CD8-positive, alpha-beta memory T cell (primary cell): Measurements from ENCODE around the gene C1QTNF9B. TPM values are rescaled to one million over a fixed set of nuclear protein-coding genes. Genes with fewer than 3 reads are reported as not detected.

ENCODE experiments used
- CTCF ChIA-PET: fragments of 350-600 bp; sonication (Branson Sonifier 250); formaldehyde crosslinking; loops from one replicate; lab custom pipeline; 2021; ENCODE audit warnings: antibody characterized with exemption; lab: Charles Lee
- POLR2A ChIA-PET: fragments of 350-600 bp; sonication (Branson Sonifier 250); formaldehyde crosslinking; loops from one replicate; lab custom pipeline; 2021; ENCODE audit warnings: antibody characterized with exemption; lab: Charles Lee
- DNase-seq, 5 donors: peaks; one replicate each; pipeline versions ENCODE4 v3.0.0 to v3.0.0-alpha.2; 2020 to 2022; ENCODE audit warnings: mixed read lengths in 1 of 5
- H3K27ac ChIP-seq: one replicate; pipeline ENCODE4 v1.7.0; 2013; ENCODE audit warnings: low read depth, mild to moderate bottlenecking, low read length, moderate library complexity
- H3K27me3 ChIP-seq: 2 replicates; pipeline ENCODE4 v1.7.0; 2013; ENCODE audit warnings: low read length, mild to moderate bottlenecking; ENCODE audit not compliant: insufficient read depth, poor library complexity, severe bottlenecking
- H3K36me3 ChIP-seq: 2 replicates; pipeline ENCODE4 v1.7.0; 2013; ENCODE audit warnings: mild to moderate bottlenecking, low read length, moderate library complexity; ENCODE audit not compliant: insufficient read depth
- H3K4me1 ChIP-seq: 2 replicates; pipeline ENCODE4 v1.7.0; 2013; ENCODE audit warnings: mild to moderate bottlenecking, low read length, moderate library complexity; ENCODE audit not compliant: insufficient read depth
- H3K4me3 ChIP-seq: 2 replicates; pipeline ENCODE4 v1.7.0; 2013; ENCODE audit warnings: mild to moderate bottlenecking, low read length
- H3K9me3 ChIP-seq: 2 replicates; pipeline ENCODE4 v1.7.0; 2013; ENCODE audit warnings: mild to moderate bottlenecking, low read length
- H3K27ac Mint-ChIP-seq, 8 donors: one replicate each; pipeline ENCODE4 v1.8.0; 2020 to 2021; ENCODE audit warnings: mixed read lengths in 8 of 8, mild to moderate bottlenecking in 6 of 8, inconsistent platforms in 3 of 8, moderate library complexity in 3 of 8
- H3K27me3 Mint-ChIP-seq, 2 donors: one replicate each; pipeline ENCODE4 v1.8.0; 2020 to 2021; ENCODE audit warnings: mixed read lengths in 2 of 2, mild to moderate bottlenecking in 1 of 2, moderate library complexity in 1 of 2
- H3K36me3 Mint-ChIP-seq, 3 donors: one replicate each; pipeline ENCODE4 v1.8.0; 2020 to 2021; ENCODE audit warnings: mixed read lengths in 3 of 3, inconsistent platforms in 1 of 3, mild to moderate bottlenecking in 1 of 3
- H3K4me1 Mint-ChIP-seq, 3 donors: one replicate each; pipeline ENCODE4 v1.8.0; 2020 to 2021; ENCODE audit warnings: mixed read lengths in 3 of 3, inconsistent platforms in 1 of 3, mild to moderate bottlenecking in 1 of 3
- H3K4me3 Mint-ChIP-seq, 7 donors: one replicate each; pipeline ENCODE4 v1.8.0; 2020 to 2021; ENCODE audit warnings: mixed read lengths in 7 of 7, mild to moderate bottlenecking in 6 of 7, moderate library complexity in 4 of 7, inconsistent platforms in 2 of 7
- H3K9me3 Mint-ChIP-seq, 5 donors: one replicate each; pipeline ENCODE4 v1.8.0; 2020 to 2022; ENCODE audit warnings: mixed read lengths in 5 of 5, mild to moderate bottlenecking in 3 of 5, moderate library complexity in 2 of 5, inconsistent platforms in 1 of 5
- polyA plus RNA-seq: library from polyadenylated mRNA; unstranded; fragments of 300-500 nt; fragmentation: Illumina TruSeq; gene quantifications from one replicate; pipeline ENCODE4 v1.2.3, GENCODE V29; 2021
- total RNA-seq, 2 experiments: library from RNA; stranded (reverse); gene quantifications; one replicate each; pipeline ENCODE4 v1.2.3, GENCODE V29; 2021

Gene C1QTNF9B
- total and polyA plus RNA-seq, 3 experiments from 2014 or later: not detected

DNA sequence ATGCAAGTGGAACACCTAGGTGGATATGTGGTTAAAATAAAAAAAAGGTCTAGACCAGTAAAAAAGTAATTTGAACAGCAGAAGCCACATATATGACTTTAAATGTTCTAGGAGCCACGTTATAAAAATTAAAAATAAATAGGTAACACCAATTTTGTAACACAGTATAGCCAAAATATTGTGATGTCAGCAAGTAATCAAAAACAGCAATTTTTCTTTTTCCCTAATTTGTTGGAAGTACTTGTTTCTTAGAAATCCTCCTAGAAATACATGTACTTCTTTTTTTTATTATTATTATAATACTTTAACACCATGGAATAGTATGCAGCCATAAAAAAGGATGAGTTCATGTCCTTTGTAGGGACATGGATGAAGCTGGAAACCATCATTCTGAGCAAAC is 25.7 kb upstream of the C1QTNF9B start:
- ChIA-PET CTCF (no interaction called here), POLR2A (no interaction called here)
- Histone ChIP-seq H3K27me3 (no peaks in the 10 kb centered on the region), H3K9me3 (no peaks in the 10 kb centered on the region), H3K4me3 (no peak overlapping the region), H3K36me3 (no peaks in the 10 kb centered on the region), H3K4me1 (no peaks in the 10 kb centered on the region), H3K27ac (no peak overlapping the region)
- H3K9me3 Mint-ChIP-seq: peaks cover 0 to 2% (median 0%) of the 10 kb centered on the region in 5 donors
- H3K27ac Mint-ChIP-seq: no peak overlapping the region
- no peak for DNase-seq
- H3K36me3 Mint-ChIP-seq: no peaks in the 10 kb centered on the region
- H3K4me1 Mint-ChIP-seq: no peaks in the 10 kb centered on the region
- H3K27me3 Mint-ChIP-seq: peaks cover 14 to 38% of the 10 kb centered on the region in 2 donors
- no peak overlapping the region for H3K4me3 Mint-ChIP-seq

DNA sequence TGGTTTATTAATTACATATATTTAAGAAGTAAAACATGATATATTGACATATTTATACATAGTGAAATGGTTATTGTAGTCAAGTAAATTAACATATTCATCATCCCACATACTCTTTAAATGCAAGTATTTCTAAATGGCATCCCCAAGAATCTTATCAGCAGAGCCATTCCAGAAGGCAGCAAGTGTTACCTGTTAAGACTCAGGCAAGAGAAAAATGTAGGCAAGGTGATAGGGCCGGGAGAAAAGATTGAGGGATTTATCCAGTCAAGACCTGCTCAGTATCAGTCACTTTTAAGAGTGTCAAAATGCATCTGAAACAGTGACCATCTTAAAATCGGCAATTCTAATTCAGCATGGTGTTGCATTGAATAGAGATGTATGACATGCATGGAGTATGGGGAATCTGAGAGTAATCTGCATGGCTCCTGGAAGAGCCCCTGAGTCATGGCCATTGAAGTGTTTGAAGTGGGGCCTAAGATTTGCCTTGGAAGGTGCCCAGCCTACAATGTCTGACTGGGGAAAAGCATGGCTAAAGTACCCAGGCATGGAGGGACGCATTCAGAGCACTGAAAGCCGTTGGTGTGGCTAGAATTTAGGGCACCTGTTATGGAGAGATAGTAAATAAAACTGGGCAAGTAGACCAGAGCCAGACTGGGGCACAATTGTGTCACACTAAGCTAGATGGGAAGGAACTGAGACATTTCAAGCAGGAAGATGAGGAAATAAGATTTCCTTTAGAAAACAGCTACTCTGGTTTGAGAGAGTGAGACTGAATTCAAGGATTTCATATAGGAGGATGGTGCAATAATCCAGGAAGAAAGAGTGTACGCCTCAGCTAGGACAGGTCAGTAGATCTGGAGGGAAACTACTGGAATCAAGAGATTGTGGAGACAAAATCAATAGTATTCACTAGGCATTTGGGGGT is 25.0 kb upstream of the C1QTNF9B start:
- H3K27ac Mint-ChIP-seq: no peak overlapping the region
- H3K36me3 Mint-ChIP-seq: no peaks in the 10 kb centered on the region
- no peak overlapping the region for H3K4me3 ChIP-seq
- peaks cover 0 to 2% (median 0%) of the 10 kb centered on the region in 5 donors for H3K9me3 Mint-ChIP-seq
- no peaks in the 10 kb centered on the region for H3K4me1 Mint-ChIP-seq
- ChIA-PET POLR2A (no interaction called here), CTCF (interaction anchor here (0.6 to 1.2 kb wide), 5 partner anchors 37 to 348 kb away, joined by 3 to 6 read pairs (median 3); no protein-coding TSS in a partner anchor)
- H3K27me3 ChIP-seq: peaks cover 1% of the 10 kb centered on the region
- no peaks in the 10 kb centered on the region for H3K4me1 ChIP-seq
- H3K9me3 ChIP-seq: no peaks in the 10 kb centered on the region
- H3K36me3 ChIP-seq: no peaks in the 10 kb centered on the region
- no peak overlapping the region for H3K4me3 Mint-ChIP-seq
- H3K27me3 Mint-ChIP-seq: peaks cover 14 to 45% of the 10 kb centered on the region in 2 donors
- no peak overlapping the region for H3K27ac ChIP-seq
- DNase-seq: no peak

DNA sequence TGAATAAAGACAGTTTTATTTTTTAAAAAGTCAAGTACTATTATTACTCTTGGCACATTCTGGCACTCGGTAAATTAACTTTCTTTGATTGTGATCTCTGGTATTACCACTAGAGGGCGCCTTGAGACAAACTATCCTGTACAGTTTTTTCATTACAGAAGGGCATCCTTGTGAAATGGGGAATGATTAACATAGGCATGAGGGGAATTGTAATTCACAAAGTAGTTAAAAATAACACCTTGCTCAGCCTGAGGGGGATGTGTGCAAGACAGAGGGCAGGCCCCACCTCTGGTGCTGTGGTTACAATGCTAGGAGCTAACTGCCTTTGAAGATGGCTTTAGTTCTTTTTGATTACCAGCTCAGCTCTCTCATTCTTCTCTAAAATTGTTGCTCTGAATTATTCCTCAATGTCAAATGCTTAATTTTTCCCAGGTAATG is 24.2 kb upstream of the C1QTNF9B start:
- Histone ChIP-seq H3K9me3 (no peaks in the 10 kb centered on the region), H3K4me3 (no peak overlapping the region), H3K36me3 (no peaks in the 10 kb centered on the region), H3K27ac (no peak overlapping the region), H3K27me3 (peaks cover 5% of the 10 kb centered on the region), H3K4me1 (no peaks in the 10 kb centered on the region)
- Mint-ChIP-seq H3K27me3 (peaks cover 18 to 48% of the 10 kb centered on the region in 2 donors), H3K36me3 (no peaks in the 10 kb centered on the region), H3K4me3 (no peak overlapping the region), H3K4me1 (no peaks in the 10 kb centered on the region), H3K9me3 (peaks cover 0 to 2% (median 0%) of the 10 kb centered on the region in 5 donors), H3K27ac (no peak overlapping the region)
- ChIA-PET CTCF (interaction anchor here (0.6 to 1.2 kb wide), 5 partner anchors 38 to 348 kb away, joined by 3 to 6 read pairs (median 3); no protein-coding TSS in a partner anchor), POLR2A (no interaction called here)
- DNase-seq: peak in 2 of 5 donors; percentile 18 to 21

DNA sequence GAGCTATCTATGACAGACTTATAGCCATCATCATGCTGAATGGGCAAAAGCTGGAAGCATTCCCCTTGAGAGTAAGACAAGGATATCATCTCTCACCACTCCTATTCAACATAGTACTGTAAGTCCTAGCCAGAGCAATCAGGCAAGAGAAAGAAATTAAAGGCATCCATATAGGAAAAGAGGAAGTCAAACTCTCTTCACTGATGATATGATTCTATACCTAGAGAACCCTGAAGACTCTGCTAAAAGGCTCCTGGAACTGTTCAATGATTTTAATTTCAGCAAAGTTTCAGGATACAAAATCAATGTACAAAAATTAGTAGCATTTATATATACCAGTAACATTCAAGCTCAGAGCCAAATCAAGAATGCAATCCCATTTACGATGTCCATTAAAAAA is 21.7 kb upstream of the C1QTNF9B start:
- DNase-seq: no peak
- Mint-ChIP-seq H3K27me3 (peaks cover 24 to 62% of the 10 kb centered on the region in 2 donors), H3K27ac (no peak overlapping the region), H3K4me1 (no peaks in the 10 kb centered on the region), H3K9me3 (peaks cover 0 to 2% (median 0%) of the 10 kb centered on the region in 5 donors), H3K36me3 (peaks cover 0 to 4% (median 0%) of the 10 kb centered on the region in 3 donors), H3K4me3 (no peak overlapping the region)
- CTCF ChIA-PET: interaction anchor here (1.5 kb wide), 1 partner anchor 301 kb away, joined by 3 read pairs; no protein-coding TSS in a partner anchor
- no peaks in the 10 kb centered on the region for H3K36me3 ChIP-seq
- POLR2A ChIA-PET: no interaction called here
- H3K4me1 ChIP-seq: no peaks in the 10 kb centered on the region
- H3K27ac ChIP-seq: no peak overlapping the region
- no peak overlapping the region for H3K4me3 ChIP-seq
- H3K9me3 ChIP-seq: no peaks in the 10 kb centered on the region
- peaks cover 5% of the 10 kb centered on the region for H3K27me3 ChIP-seq

DNA sequence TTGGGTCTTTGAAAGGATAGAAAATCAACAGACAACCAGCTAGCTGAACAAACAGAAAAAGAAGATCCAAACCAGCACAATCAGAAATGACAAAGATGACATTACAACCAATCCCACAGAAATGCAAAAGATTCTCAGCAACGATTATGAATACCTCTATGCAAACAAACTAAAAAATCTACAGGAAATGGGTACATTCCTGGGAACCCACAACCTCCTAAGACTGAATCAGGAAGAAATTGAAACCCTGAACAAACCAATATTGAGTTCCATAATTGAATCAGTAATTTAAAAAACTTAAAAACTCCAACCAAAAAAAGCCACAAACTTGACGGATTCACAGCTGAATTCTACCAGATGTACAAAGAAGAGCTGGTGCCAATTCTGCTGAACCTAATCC is 20.9 kb upstream of the C1QTNF9B start:
- H3K36me3 Mint-ChIP-seq: peaks cover 0 to 4% (median 0%) of the 10 kb centered on the region in 3 donors
- H3K27ac Mint-ChIP-seq: no peak overlapping the region

DNA sequence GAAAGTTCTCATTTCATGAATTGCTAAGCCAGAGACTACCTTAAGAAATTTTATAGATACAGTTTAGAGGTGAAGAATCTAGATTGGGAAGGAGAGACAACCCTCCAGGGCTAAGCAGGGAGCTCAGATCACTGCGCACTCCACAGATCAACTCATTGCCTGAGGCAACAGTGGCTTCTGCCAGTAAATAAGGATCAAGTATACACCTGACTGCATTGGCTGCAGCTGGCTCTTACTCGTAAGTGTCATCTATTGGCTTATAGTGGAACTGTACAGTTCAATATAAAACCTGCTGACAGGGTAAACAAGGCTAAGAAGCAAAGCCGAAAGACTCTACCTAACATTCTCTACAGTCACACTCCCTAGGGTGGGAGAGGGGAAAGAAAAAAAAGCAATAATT is 18.0 kb upstream of the C1QTNF9B start:
- Mint-ChIP-seq H3K9me3 (no peaks in the 10 kb centered on the region), H3K4me3 (no peak overlapping the region), H3K27ac (no peak overlapping the region), H3K36me3 (peaks cover 0 to 4% (median 0%) of the 10 kb centered on the region in 3 donors), H3K4me1 (peaks cover 0 to 6% (median 0%) of the 10 kb centered on the region in 3 donors), H3K27me3 (peaks cover 24 to 75% of the 10 kb centered on the region in 2 donors)
- no peak for DNase-seq
- H3K27ac ChIP-seq: no peak overlapping the region
- H3K36me3 ChIP-seq: no peaks in the 10 kb centered on the region
- ChIA-PET POLR2A (no interaction called here), CTCF (no interaction called here)
- H3K4me3 ChIP-seq: no peak overlapping the region
- no peaks in the 10 kb centered on the region for H3K9me3 ChIP-seq
- peaks cover 5% of the 10 kb centered on the region for H3K27me3 ChIP-seq
- no peaks in the 10 kb centered on the region for H3K4me1 ChIP-seq

More for the DNA sequence above, 20.9 kb upstream of the C1QTNF9B start:
- no peaks in the 10 kb centered on the region for H3K4me1 ChIP-seq
- peaks cover 5% of the 10 kb centered on the region for H3K27me3 ChIP-seq
- no peak overlapping the region for H3K4me3 Mint-ChIP-seq
- peaks cover 24 to 69% of the 10 kb centered on the region in 2 donors for H3K27me3 Mint-ChIP-seq
- H3K36me3 ChIP-seq: no peaks in the 10 kb centered on the region
- peaks cover 0 to 2% (median 0%) of the 10 kb centered on the region in 5 donors for H3K9me3 Mint-ChIP-seq
- no peak overlapping the region for H3K27ac ChIP-seq
- H3K4me3 ChIP-seq: no peak overlapping the region
- ChIA-PET CTCF (no interaction called here), POLR2A (no interaction called here)
- DNase-seq: no peak
- H3K4me1 Mint-ChIP-seq: no peaks in the 10 kb centered on the region
- H3K9me3 ChIP-seq: no peaks in the 10 kb centered on the region

DNA sequence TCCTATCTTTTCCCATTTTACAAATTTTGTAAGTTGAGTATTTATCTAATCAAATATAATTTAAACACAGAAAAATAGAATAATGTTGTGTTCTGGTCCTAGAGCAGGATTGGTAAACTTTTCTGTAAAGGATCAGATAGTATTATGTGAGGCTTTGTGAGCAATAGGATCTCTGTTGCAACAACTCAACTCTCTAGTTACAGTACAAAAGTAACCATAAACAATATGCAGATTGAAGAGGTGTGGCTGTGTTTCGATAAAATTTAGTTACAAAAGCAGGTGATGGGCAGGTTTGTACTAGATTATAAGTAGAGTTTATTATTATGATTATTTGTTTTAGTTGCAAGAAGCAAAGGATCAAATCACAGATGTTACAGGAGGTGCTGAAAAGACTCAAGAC is 15.2 kb upstream of the C1QTNF9B start:
- peaks cover 0 to 4% (median 0%) of the 10 kb centered on the region in 3 donors for H3K36me3 Mint-ChIP-seq
- H3K27ac Mint-ChIP-seq: no peak overlapping the region

DNA sequence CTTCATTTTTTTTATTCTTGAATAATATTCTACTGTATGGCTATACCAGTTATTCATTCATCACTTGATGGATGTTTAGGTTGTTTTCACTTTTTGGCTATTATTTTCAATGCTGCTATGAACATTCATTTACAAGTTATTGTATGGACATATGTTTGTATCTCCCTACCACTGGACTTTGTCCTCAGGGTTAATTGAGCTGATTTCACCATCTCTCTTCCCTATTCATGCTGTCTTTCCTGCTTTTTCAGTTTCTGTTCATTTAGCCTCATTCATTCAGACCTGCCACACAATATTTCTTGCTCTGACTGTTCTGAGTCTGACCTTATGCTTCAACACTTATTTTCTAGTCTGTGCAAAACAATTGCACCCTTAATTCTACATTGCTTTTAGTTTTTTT is 12.3 kb upstream of the C1QTNF9B start:
- peaks cover 6% of the 10 kb centered on the region for H3K27me3 ChIP-seq
- H3K4me3 ChIP-seq: no peak overlapping the region
- H3K36me3 Mint-ChIP-seq: no peaks in the 10 kb centered on the region
- H3K4me3 Mint-ChIP-seq: no peak overlapping the region
- H3K27ac ChIP-seq: no peak overlapping the region
- CTCF ChIA-PET: interaction anchor here (2.3 kb wide), 1 partner anchor 10 kb away, joined by 9 read pairs; no protein-coding TSS in a partner anchor
- no peak overlapping the region for H3K27ac Mint-ChIP-seq
- H3K36me3 ChIP-seq: no peaks in the 10 kb centered on the region
- POLR2A ChIA-PET: no interaction called here
- H3K9me3 ChIP-seq: no peaks in the 10 kb centered on the region
- H3K27me3 Mint-ChIP-seq: peaks cover 8 to 53% of the 10 kb centered on the region in 2 donors
- H3K9me3 Mint-ChIP-seq: no peaks in the 10 kb centered on the region
- H3K4me1 Mint-ChIP-seq: peaks cover 0 to 6% (median under 1%) of the 10 kb centered on the region in 3 donors
- no peak for DNase-seq
- H3K4me1 ChIP-seq: no peaks in the 10 kb centered on the region

More for the DNA sequence above, 15.2 kb upstream of the C1QTNF9B start:
- H3K4me3 Mint-ChIP-seq: no peak overlapping the region
- H3K27me3 ChIP-seq: peaks cover 5% of the 10 kb centered on the region
- H3K9me3 Mint-ChIP-seq: no peaks in the 10 kb centered on the region
- peaks cover 13 to 62% of the 10 kb centered on the region in 2 donors for H3K27me3 Mint-ChIP-seq
- ChIA-PET CTCF (no interaction called here), POLR2A (no interaction called here)
- H3K36me3 ChIP-seq: no peaks in the 10 kb centered on the region
- no peaks in the 10 kb centered on the region for H3K4me1 ChIP-seq
- no peaks in the 10 kb centered on the region for H3K9me3 ChIP-seq
- peaks cover 0 to 6% (median 0%) of the 10 kb centered on the region in 3 donors for H3K4me1 Mint-ChIP-seq
- H3K27ac ChIP-seq: no peak overlapping the region
- no peak for DNase-seq
- H3K4me3 ChIP-seq: no peak overlapping the region
